Motor neuron (in vitro differentiated cells): ENCODE measurements around the gene EVA1B. TPM values are rescaled to one million over a fixed set of nuclear protein-coding genes. Genes with fewer than 3 reads are reported as not detected.

Experiments
- ATAC-seq, 8 experiments: fragments of 200-7000 bp; cut with Tn5 transposase; replicated peaks in 6 of 8; 2 replicates each; pipeline ENCODE4 v1.8.0; 2021; ENCODE audit warnings: mild to moderate bottlenecking in 8 of 8, moderate library complexity in 8 of 8
- H3K27ac ChIP-seq, 2 donors: fragments of 250-450 bp; sonication (Bioruptor Pico); 2 replicates each; pipeline ENCODE4 v1.9.0; 2021; ENCODE audit warnings: antibody characterized with exemption in 2 of 2, mild to moderate bottlenecking in 2 of 2, moderate library complexity in 1 of 2
- H3K4me1 ChIP-seq, 2 donors: fragments of 250-450 bp; sonication (Bioruptor Pico); replicated peaks in 1 of 2; 2 replicates each; pipeline ENCODE4 v1.6.1; 2021; ENCODE audit warnings: antibody characterized with exemption in 2 of 2, mild to moderate bottlenecking in 2 of 2, moderate library complexity in 1 of 2
- H3K4me3 ChIP-seq, 5 donors: fragments of 250-450 bp; sonication (Bioruptor Pico); 2 replicates each; pipeline ENCODE4 v1.9.0; 2021; ENCODE audit warnings: antibody characterized with exemption in 5 of 5, mild to moderate bottlenecking in 5 of 5, moderate library complexity in 4 of 5
- WGBS, 10 experiments: fragments of 450-650 bp; shearing (Covaris generic); methylation state at CpG; one replicate each; pipeline ENCODE4 v1.0.0; 2022; 5-methylcytosine and 5-hydroxymethylcytosine counted together
- in situ Hi-C, 9 experiments: fragments of 400-800 bp; cut with MboI; loops; one replicate each; pipeline ENCODE4 v1.15.0; 2021; ENCODE audit warnings: low sequenced_read_pairs in 9 of 9, low pct_unique_long_range_greater_than_20kb in 2 of 9; ENCODE audit not compliant: unreplicated experiment in 9 of 9
- total RNA-seq, 8 experiments: library from RNA; unstranded; fragments of 300-600 nt; gene quantifications; 2 replicates each; pipeline versions ENCODE4 v1.2.3 to v1.2.4, GENCODE V29; 2022

The EVA1B gene
- total RNA-seq, 8 experiments from 2014 or later: 7.6 to 43.0 (median 12.6) TPM

GRCh38 chr1:36279789-36280296 lies 43.6 kb downstream of the EVA1B start:
- no peak overlapping the region for H3K27ac ChIP-seq
- no peaks in the 10 kb centered on the region for H3K4me1 ChIP-seq
- no peak overlapping the region for H3K4me3 ChIP-seq
- ATAC-seq: no peak
- WGBS, 10 experiments: 36 to 100% (median 87%) methylated on average over 1 to 7 of the region's 7 CpGs; no CpG with 5 or more reads in 1 of the 10 experiments
- in situ Hi-C loops: loop anchor here in 3 of 9 experiments (25.0 kb wide), 2 partner anchors 118 to 168 kb away; partner anchors contain the start of gene MAP7D1 (in 2 of the 3)

DNA sequence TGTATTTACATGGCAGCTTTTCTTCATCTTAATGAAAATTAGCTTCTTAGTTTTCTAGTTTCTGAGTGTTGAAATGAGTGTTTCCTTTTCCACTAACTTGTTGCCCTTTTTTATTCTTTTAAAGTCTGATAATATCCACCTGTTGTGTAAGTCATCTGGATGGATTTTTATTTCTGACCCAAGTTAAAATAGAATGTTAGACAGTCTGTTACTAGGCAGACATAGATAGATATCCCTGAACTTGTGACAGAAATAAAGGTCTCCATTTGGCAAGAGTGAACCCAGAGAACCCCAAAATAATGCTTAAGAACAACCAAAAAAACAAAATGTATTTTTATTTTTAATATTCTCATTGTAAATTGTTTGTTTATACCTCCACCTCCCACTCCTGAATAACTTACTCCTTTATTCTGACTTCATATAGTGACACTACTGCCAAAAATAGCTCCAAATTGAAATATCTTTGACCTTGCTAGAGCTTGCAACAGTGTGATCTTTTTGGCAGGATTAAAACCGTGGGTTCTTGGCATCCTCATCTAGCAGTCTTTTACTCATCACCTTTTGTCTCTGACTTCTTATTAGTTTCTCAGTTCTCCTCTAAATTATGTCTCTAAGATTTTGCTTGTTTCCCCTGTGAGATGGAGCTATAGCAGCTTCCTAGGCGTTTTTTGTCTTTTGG lies 44.2 kb downstream of the EVA1B start:
- Histone ChIP-seq H3K4me1 (no peaks in the 10 kb centered on the region), H3K4me3 (no peak overlapping the region), H3K27ac (no peak overlapping the region)
- ATAC-seq: peak in 2 of 8 experiments; percentile 35 to 68
- 4 to 92% (median 83%) methylated on average over 1 to 2 of the region's 2 CpGs; no CpG with 5 or more reads in 1 of the 10 experiments for WGBS, 10 experiments
- in situ Hi-C loops: loop anchor here in 3 of 9 experiments (25.0 kb wide), 2 partner anchors 117 to 167 kb away; partner anchors contain the start of gene MAP7D1 (in 2 of the 3)

DNA sequence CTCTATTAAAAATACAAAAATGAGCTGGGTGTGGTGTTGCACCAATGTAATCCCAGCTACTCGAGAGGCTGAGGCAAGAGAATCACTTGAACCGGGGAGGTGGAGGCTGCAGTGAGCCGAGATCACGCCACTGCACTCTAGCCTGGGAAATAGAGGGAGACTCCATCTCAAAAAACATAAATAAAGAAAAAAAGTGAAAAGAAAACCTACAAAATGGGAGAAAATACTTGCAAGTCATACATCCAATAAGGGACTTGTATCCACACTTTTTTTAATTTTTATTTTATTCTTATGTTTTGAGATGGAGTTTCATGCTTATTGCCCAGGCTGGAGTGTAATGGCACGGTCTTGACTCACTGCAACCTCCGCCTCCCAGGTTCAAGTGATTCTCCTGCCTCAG lies 46.8 kb downstream of the EVA1B start:
- in situ Hi-C loops: loop anchor here in 3 of 9 experiments (25.0 kb wide), 2 partner anchors 114 to 164 kb away; partner anchors contain the start of gene MAP7D1 (in 2 of the 3)
- Histone ChIP-seq H3K4me1 (no peaks in the 10 kb centered on the region), H3K4me3 (no peak overlapping the region), H3K27ac (no peak overlapping the region)
- ATAC-seq: no peak
- WGBS, 10 experiments: 82 to 100% (median 96%) methylated on average over 2 to 5 of the region's 6 CpGs; no CpG with 5 or more reads in 1 of the 10 experiments

GRCh38 chr1:36274201-36274600 lies 49.2 kb downstream of the EVA1B start:
- H3K4me1 ChIP-seq: no peaks in the 10 kb centered on the region
- ATAC-seq: no peak
- H3K27ac ChIP-seq: no peak overlapping the region
- in situ Hi-C loops: no loop called here
- no peak overlapping the region for H3K4me3 ChIP-seq
- WGBS, 10 experiments: 83 to 100% (median 100%) methylated on average over 1 of the region's 1 CpG; no CpG with 5 or more reads in 4 of the 10 experiments

GRCh38 chr1:36273024-36273423 lies 50.4 kb downstream of the EVA1B start:
- in situ Hi-C loops: no loop called here
- Histone ChIP-seq H3K4me1 (no peaks in the 10 kb centered on the region), H3K4me3 (no peak overlapping the region), H3K27ac (no peak overlapping the region)
- 81 to 100% (median 93%) methylated on average over 1 to 5 of the region's 5 CpGs for WGBS, 10 experiments
- ATAC-seq: no peak

Other genes starting within 250 kb of the EVA1B start
- 10 to 100 TPM in 3 of 8 experiments, 1 to 10 TPM in 2, under 1 TPM in 2, not detected in 1; 0.49 to 23.8 (median 9.1) TPM for gene TEKT2, start 239.6 kb downstream of the EVA1B start, total RNA-seq
- gene ADPRS, start 234.8 kb downstream of the EVA1B start, total RNA-seq: 10 to 100 TPM; 21.7 to 45.8 (median 38.6) TPM
- gene COL8A2, start 198.4 kb downstream of the EVA1B start, total RNA-seq: 10 to 100 TPM in 1 of 8 experiments, 1 to 10 TPM in 2, under 1 TPM in 5; 0.31 to 12.3 (median 0.61) TPM
- gene TRAPPC3, start 174.2 kb downstream of the EVA1B start, total RNA-seq: 100 to 1,000 TPM in 1 of 8 experiments, 10 to 100 TPM in 7; 56.1 to 121 (median 69.5) TPM
- gene MAP7D1, start 167.5 kb downstream of the EVA1B start, total RNA-seq: 100 to 1,000 TPM in 4 of 8 experiments, 10 to 100 TPM in 4; 50.7 to 174 (median 94.9) TPM
- gene THRAP3, start 99.2 kb downstream of the EVA1B start, total RNA-seq: 100 to 1,000 TPM in 6 of 8 experiments, 10 to 100 TPM in 2; 72.6 to 139 (median 104) TPM
- gene SH3D21, start 17.3 kb downstream of the EVA1B start, total RNA-seq: 10 to 100 TPM in 2 of 8 experiments, 1 to 10 TPM in 6; 3.7 to 14.7 (median 7.6) TPM
- 10 to 100 TPM; 21.2 to 49.9 (median 30.9) TPM for gene STK40, start 62.3 kb upstream of the EVA1B start, total RNA-seq
- 10 to 100 TPM; 32.4 to 68.7 (median 40.2) TPM for gene LSM10, start 74.3 kb upstream of the EVA1B start, total RNA-seq
- gene OSCP1, start 126.8 kb upstream of the EVA1B start, total RNA-seq: 10 to 100 TPM in 7 of 8 experiments, 1 to 10 TPM in 1; 7.5 to 31.1 (median 24.6) TPM
- 100 to 1,000 TPM in 3 of 8 experiments, 10 to 100 TPM in 5; 45.9 to 146 (median 86.4) TPM for gene MRPS15, start 140.7 kb upstream of the EVA1B start, total RNA-seq
- gene CSF3R, start 159.3 kb upstream of the EVA1B start, total RNA-seq: 1 to 10 TPM in 4 of 8 experiments, under 1 TPM in 3, not detected in 1; 0.05 to 6.9 (median 1.7) TPM